ENCODE data around the gene ERBB4. TPM values are rescaled to one million over a fixed set of nuclear protein-coding genes. Genes with fewer than 3 reads are reported as not detected.

ERBB4 gene
- total and polyA plus RNA-seq, 7 donors, result 0.07 to 7.5 (median 2.0) TPM

- WGBS, 3 donors, result 82 to 89% (median 87%) methylated on average over 2 of the region's 2 CpGs
- no peaks in the 10 kb centered on the region for H3K4me1 ChIP-seq
- H3K4me3 ChIP-seq, result no peak overlapping the region
- no peak for ATAC-seq
- H3K27ac ChIP-seq, result no peak overlapping the region
- no peaks in the 10 kb centered on the region for H3K9me3 ChIP-seq
- H3K27me3 ChIP-seq (ENCODE audit: insufficient read depth in 3 of 3, low read length in 2 of 3), result no peaks in the 10 kb centered on the region
- H3K36me3 ChIP-seq (ENCODE audit: insufficient read depth in 1 of 2, low read depth in 1 of 2), result no peaks in the 10 kb centered on the region
- intact Hi-C loops (cut with DNase I), result no loop called here
- TF ChIP-seq CTCF (IDR thresholded peaks at IDR 0.05), result no peak
- DNase-seq, result no peak
Measured at GRCh38 chr2:212392043-212392442, 146.6 kb downstream of the ERBB4 start.

- 91 to 94% (median 92%) methylated on average over 4 of the region's 4 CpGs for WGBS, 3 donors
- no peak overlapping the region for H3K27ac ChIP-seq
- DNase-seq (no peak), ATAC-seq (no peak)
- intact Hi-C loops (cut with DNase I), result no loop called here
- no peak for TF ChIP-seq CTCF (IDR thresholded peaks at IDR 0.05)
- no peaks in the 10 kb centered on the region for H3K9me3 ChIP-seq
- H3K4me1 ChIP-seq, result no peaks in the 10 kb centered on the region
- H3K36me3 ChIP-seq (ENCODE audit: insufficient read depth in 1 of 2, low read depth in 1 of 2), result no peaks in the 10 kb centered on the region
- H3K27me3 ChIP-seq (ENCODE audit: insufficient read depth in 3 of 3, low read length in 2 of 3), result no peaks in the 10 kb centered on the region
- no peak overlapping the region for H3K4me3 ChIP-seq
Measured at GRCh38 chr2:212387146-212387545, 151.5 kb downstream of the ERBB4 start.

- DNase-seq, result no peak
- Histone ChIP-seq H3K4me1 (no peaks in the 10 kb centered on the region), H3K9me3 (no peaks in the 10 kb centered on the region), H3K27ac (no peak overlapping the region), H3K4me3 (no peak overlapping the region), H3K36me3 (ENCODE audit: insufficient read depth in 1 of 2, low read depth in 1 of 2) (no peaks in the 10 kb centered on the region), H3K27me3 (ENCODE audit: insufficient read depth in 3 of 3, low read length in 2 of 3) (no peaks in the 10 kb centered on the region)
- no peak for ATAC-seq
- intact Hi-C loops (cut with DNase I), result no loop called here
- TF ChIP-seq CTCF (IDR thresholded peaks at IDR 0.05), result no peak
- WGBS, 3 donors, result 81 to 90% (median 88%) methylated on average over 2 of the region's 2 CpGs
Measured at GRCh38 chr2:212385241-212385640, 153.4 kb downstream of the ERBB4 start.

- ATAC-seq, result no peak
- DNase-seq, result no peak
- Histone ChIP-seq H3K27ac (no peak overlapping the region), H3K4me1 (no peaks in the 10 kb centered on the region), H3K27me3 (ENCODE audit: insufficient read depth in 3 of 3, low read length in 2 of 3) (no peaks in the 10 kb centered on the region), H3K4me3 (no peak overlapping the region), H3K36me3 (ENCODE audit: insufficient read depth in 1 of 2, low read depth in 1 of 2) (no peaks in the 10 kb centered on the region), H3K9me3 (no peaks in the 10 kb centered on the region)
- WGBS, 3 donors, result 71 to 79% (median 71%) methylated on average over 2 of the region's 2 CpGs
- intact Hi-C loops (cut with DNase I), result no loop called here
- no peak for TF ChIP-seq CTCF (IDR thresholded peaks at IDR 0.05)
Measured at GRCh38 chr2:212384027-212384426, 154.6 kb downstream of the ERBB4 start.

GRCh38 chr2:212381428-212382102, 157.0 kb downstream of the ERBB4 start:
- Histone ChIP-seq H3K27ac (no peak overlapping the region), H3K4me3 (no peak overlapping the region), H3K36me3 (ENCODE audit: insufficient read depth in 1 of 2, low read depth in 1 of 2) (no peaks in the 10 kb centered on the region), H3K27me3 (ENCODE audit: insufficient read depth in 3 of 3, low read length in 2 of 3) (no peaks in the 10 kb centered on the region), H3K4me1 (no peaks in the 10 kb centered on the region), H3K9me3 (no peaks in the 10 kb centered on the region)
- intact Hi-C loops (cut with DNase I), result no loop called here
- WGBS, 3 donors, result 76 to 84% (median 81%) methylated on average over 1 of the region's 1 CpG
- ATAC-seq, result no peak
- no peak for DNase-seq
- no peak for TF ChIP-seq CTCF (IDR thresholded peaks at IDR 0.05)
